HG03469 (cell line): ENCODE results near the gene AGBL1.
"Not testable (repeated sequence)": the region's sequence is repeated elsewhere in the genome, so short reads cannot be mapped to it uniquely, and the experiment has no call there.

Experiments used
- ATAC-seq: cut with Tn5 transposase; IDR thresholded peaks from one replicate; pipeline ENCODE4 v1.9.1; 2021; ENCODE audit warnings: mild to moderate bottlenecking, moderate library complexity, moderate number of reproducible peaks; ENCODE audit not compliant: unreplicated experiment

The AGBL1 gene

GRCh38 chr15:87031540-87032230, 952.0 kb downstream of the AGBL1 start:
- no peak for ATAC-seq

- no peak for ATAC-seq
Observed at GRCh38 chr15:87032295-87032694, 952.6 kb downstream of the AGBL1 start.

GRCh38 chr15:87033056-87033455, 953.4 kb downstream of the AGBL1 start:
- ATAC-seq = no peak

GRCh38 chr15:87034886-87035285, 955.2 kb downstream of the AGBL1 start:
- ATAC-seq = no peak

- ATAC-seq = no peak
Observed at GRCh38 chr15:87038404-87038803, 958.7 kb downstream of the AGBL1 start.

DNA sequence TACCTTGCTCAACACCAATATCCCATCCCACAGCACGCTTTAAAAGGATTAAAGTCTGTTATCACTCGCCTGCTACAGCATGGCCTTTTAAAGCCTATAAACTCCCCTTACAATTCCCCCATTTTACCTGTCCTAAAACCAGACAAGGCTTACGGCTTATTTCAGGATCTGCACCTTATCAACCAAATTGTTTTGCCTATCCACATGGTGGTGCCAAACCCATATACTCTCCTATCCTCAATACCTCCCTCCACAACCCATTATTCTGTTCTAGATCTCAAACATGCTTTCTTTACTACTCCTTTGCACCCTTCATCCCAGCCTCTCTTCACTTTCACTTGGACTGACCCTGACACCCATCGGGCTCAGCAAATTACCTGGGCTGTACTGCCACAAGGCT, 962.9 kb downstream of the AGBL1 start:
- ATAC-seq = not testable (repeated sequence)

DNA sequence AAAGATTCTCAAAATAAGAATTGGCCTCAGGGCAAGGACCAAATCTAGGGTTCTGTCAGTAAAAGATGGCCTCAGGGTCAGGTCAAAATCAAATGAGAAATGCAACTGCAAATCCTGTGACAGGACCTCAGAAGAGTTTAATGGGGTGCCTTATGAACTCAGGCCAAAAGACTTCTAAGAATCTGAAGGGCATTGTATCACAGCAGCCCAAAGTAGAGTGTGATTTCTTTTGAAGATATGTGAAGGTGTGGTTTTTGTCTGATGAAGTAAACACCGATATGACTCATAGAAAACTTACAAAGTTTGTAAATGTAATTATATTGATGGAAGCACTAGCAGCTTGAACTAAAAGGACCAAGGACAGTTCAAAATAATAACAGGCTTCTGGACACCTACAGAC, 966.1 kb downstream of the AGBL1 start:
- no peak for ATAC-seq

- no peak for ATAC-seq
Observed at GRCh38 chr15:87047203-87047965, 967.7 kb downstream of the AGBL1 start.
